ENCODE data around the gene ZNF283. TPM values are rescaled to one million over a fixed set of nuclear protein-coding genes. Genes with fewer than 3 reads are reported as not detected.

ZNF283 gene
- polyA plus RNA-seq, 3 donors = 0.80 to 2.5 (median 2.0) TPM

GRCh38 chr19:43809762-43810696 is 17.1 kb upstream of the ZNF283 start:
- 94% methylated on average over 3 of the region's 8 CpGs for WGBS (ENCODE audit: insufficient coverage)
- Mint-ChIP-seq H3K4me1 (no peaks in the 10 kb centered on the region), H3K36me3 (no peaks in the 10 kb centered on the region), H3K27ac (no peak overlapping the region), H3K4me3 (no peak overlapping the region), H3K9me3 (peaks cover 0 to 7% (median 2%) of the 10 kb centered on the region in 7 donors), H3K27me3 (ENCODE audit: low read depth in 3 of 3) (peaks cover 18 to 21% (median 20%) of the 10 kb centered on the region in 3 donors)
- Histone ChIP-seq H3K9me3 (replicated peaks in 1 of 2; ENCODE audit: control insufficient read depth in 1 of 2, insufficient read depth in 1 of 2, low read length in 2 of 2) (no peaks in the 10 kb centered on the region), H3K36me3 (replicated peaks in 1 of 2; ENCODE audit: control insufficient read depth in 1 of 2, insufficient read depth in 2 of 2, low read length in 2 of 2) (no peaks in the 10 kb centered on the region), H3K4me3 (replicated peaks in 1 of 3; ENCODE audit: low read depth in 2 of 3, low read length in 3 of 3) (no peak overlapping the region), H3K79me2 (ENCODE audit: insufficient read depth, low read length) (no peaks in the 10 kb centered on the region), H3K27ac (ENCODE audit: low read depth in 1 of 2, low read length in 2 of 2) (no peak overlapping the region), H4K20me1 (ENCODE audit: insufficient read depth, low read length) (no peaks in the 10 kb centered on the region), H3K9ac (ENCODE audit: insufficient read depth, low read length, poor library complexity, severe bottlenecking) (no peak overlapping the region), H3K4me1 (ENCODE audit: control insufficient read depth in 1 of 2, insufficient read depth in 2 of 2, low read length in 2 of 2) (no peaks in the 10 kb centered on the region), H2AFZ (ENCODE audit: insufficient read depth, low read depth, low read length, poor library complexity, severe bottlenecking) (no peak overlapping the region), H3K27me3 (ENCODE audit: control insufficient read depth in 2 of 2, insufficient read depth in 2 of 2, low read length in 2 of 2) (no peaks in the 10 kb centered on the region), H3K4me2 (replicated peaks; ENCODE audit: extremely low read depth, low read length, poor library complexity, severe bottlenecking) (no peak overlapping the region)
- intact Hi-C loops (cut with micrococcal nuclease) = loop anchor here in 1 of 2 donors (10.0 kb wide), 1 partner anchor 355 kb away; no protein-coding TSS in a partner anchor
- DNase-seq = peak; percentile 45 to 68 (median 63)
- TF ChIP-seq CTCF (IDR thresholded peaks at IDR 0.05) = peak; percentile 77

GRCh38 chr19:43811837-43812236 is 15.3 kb upstream of the ZNF283 start:
- Histone ChIP-seq H3K27me3 (ENCODE audit: control insufficient read depth in 2 of 2, insufficient read depth in 2 of 2, low read length in 2 of 2) (no peaks in the 10 kb centered on the region), H3K27ac (ENCODE audit: low read depth in 1 of 2, low read length in 2 of 2) (no peak overlapping the region), H3K79me2 (ENCODE audit: insufficient read depth, low read length) (no peaks in the 10 kb centered on the region), H3K4me2 (replicated peaks; ENCODE audit: extremely low read depth, low read length, poor library complexity, severe bottlenecking) (no peak overlapping the region), H4K20me1 (ENCODE audit: insufficient read depth, low read length) (no peaks in the 10 kb centered on the region), H3K9me3 (replicated peaks in 1 of 2; ENCODE audit: control insufficient read depth in 1 of 2, insufficient read depth in 1 of 2, low read length in 2 of 2) (no peaks in the 10 kb centered on the region), H3K4me1 (ENCODE audit: control insufficient read depth in 1 of 2, insufficient read depth in 2 of 2, low read length in 2 of 2) (no peaks in the 10 kb centered on the region), H2AFZ (ENCODE audit: insufficient read depth, low read depth, low read length, poor library complexity, severe bottlenecking) (no peak overlapping the region), H3K36me3 (replicated peaks in 1 of 2; ENCODE audit: control insufficient read depth in 1 of 2, insufficient read depth in 2 of 2, low read length in 2 of 2) (no peaks in the 10 kb centered on the region), H3K4me3 (replicated peaks in 1 of 3; ENCODE audit: low read depth in 2 of 3, low read length in 3 of 3) (no peak overlapping the region), H3K9ac (ENCODE audit: insufficient read depth, low read length, poor library complexity, severe bottlenecking) (no peak overlapping the region)
- no peak overlapping the region for H3K4me3 Mint-ChIP-seq
- H3K27ac Mint-ChIP-seq = no peak overlapping the region
- H3K36me3 Mint-ChIP-seq = no peaks in the 10 kb centered on the region
- H3K4me1 Mint-ChIP-seq = no peaks in the 10 kb centered on the region
- H3K9me3 Mint-ChIP-seq = peaks cover 0 to 7% (median 2%) of the 10 kb centered on the region in 7 donors
- no peak for DNase-seq
- no peak for TF ChIP-seq CTCF (IDR thresholded peaks at IDR 0.05)
- 56% methylated on average over 1 of the region's 1 CpG for WGBS (ENCODE audit: insufficient coverage)
- peaks cover 16 to 21% (median 18%) of the 10 kb centered on the region in 3 donors for H3K27me3 Mint-ChIP-seq (ENCODE audit: low read depth in 3 of 3)
- intact Hi-C loops (cut with micrococcal nuclease) = no loop called here
